ENCODE data around the gene RTL10.

Gene RTL10

DNA sequence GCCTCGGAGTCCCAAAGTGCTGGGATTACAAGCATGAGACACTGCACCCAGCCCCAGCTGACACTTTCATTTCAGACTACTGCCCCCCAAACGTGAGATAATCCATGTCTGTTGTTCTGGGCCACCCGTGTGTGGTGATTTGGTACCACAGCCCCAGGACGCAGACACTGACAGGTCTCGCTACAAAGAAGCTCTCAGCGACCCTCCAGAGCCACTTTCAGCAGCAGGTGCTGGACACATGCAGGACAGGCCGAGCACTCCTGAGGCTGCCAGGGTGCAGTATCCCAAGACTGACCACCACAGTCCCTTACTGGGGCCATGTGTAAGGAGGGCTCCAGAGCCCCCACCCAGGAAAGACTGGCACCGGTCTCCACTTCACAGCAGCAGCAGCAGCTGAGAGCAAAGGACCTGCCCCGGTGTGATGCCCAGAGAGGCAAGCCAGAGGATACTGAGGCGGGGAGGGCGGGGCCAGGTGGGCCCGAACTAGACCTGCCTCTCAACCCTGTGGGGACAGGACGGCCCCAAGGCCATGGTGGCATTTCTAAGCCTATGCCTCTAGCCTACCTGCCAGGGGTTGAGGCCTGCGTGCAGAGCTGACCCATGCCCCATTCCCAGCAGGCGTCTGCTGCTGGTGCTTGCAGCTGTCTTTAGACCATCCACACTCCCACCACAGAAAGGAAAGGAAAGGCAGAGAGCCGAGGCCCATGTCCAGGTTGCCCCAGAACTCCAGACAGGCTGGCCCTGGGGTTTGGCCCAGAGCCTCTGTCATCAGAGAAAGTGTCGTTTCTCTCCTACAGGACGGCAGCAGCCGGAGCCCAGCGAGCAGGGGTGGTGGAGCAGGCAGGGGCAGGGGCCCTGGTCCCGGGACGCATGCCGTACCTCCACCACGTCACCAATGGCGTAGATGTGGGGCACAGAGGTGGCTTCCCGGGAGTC, 28.0 kb upstream of the RTL10 start:
- Mint-ChIP-seq H3K27me3 (no peaks in the 10 kb centered on the region), H3K27ac (no peak overlapping the region), H3K4me3 (no peak overlapping the region), H3K9me3 (no peaks in the 10 kb centered on the region), H3K4me1 (ENCODE audit: low read depth) (peaks cover 23% of the 10 kb centered on the region), H3K36me3 (ENCODE audit: low read depth) (no peaks in the 10 kb centered on the region)

DNA sequence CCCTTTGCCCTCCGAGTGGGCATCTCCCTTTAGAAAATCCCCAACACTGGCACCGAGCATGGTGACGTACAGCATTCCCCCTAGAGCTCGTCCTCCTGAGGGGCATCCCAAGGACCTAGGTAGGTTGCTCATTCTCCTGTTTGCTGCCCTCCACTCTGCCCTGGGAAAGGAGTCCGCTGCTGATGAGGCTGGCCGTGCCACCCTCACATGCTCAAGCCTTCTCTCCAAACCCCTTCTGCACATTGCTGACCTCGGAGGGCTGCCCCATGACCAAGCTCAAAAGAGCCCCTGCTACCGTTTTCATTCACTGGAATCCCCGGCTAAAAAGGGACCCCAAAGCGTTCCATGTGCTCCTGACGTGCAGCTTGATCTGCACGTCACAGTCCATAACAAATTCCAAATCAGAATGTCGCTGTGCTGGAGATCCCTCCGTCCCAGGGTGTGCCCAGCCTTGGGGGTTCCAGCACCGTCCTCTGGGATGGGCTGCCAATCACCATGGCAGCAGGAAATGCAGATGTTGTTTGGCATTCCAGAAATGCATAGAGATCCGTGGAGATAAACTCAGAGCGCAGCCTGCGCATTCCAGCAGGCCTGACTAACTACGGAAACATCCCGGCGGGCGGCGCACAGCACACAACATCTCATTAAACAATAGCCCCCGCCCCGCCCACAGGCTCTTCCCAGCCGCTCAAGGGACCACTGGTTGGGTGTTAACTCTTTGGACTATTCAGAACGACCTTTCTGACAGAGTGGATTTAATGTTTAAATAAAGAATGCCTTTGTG, 26.3 kb upstream of the RTL10 start:
- Mint-ChIP-seq H3K4me1 (ENCODE audit: low read depth) (peaks cover 6% of the 10 kb centered on the region), H3K27me3 (no peaks in the 10 kb centered on the region), H3K4me3 (no peak overlapping the region), H3K36me3 (ENCODE audit: low read depth) (no peaks in the 10 kb centered on the region), H3K27ac (no peak overlapping the region), H3K9me3 (no peaks in the 10 kb centered on the region)

DNA sequence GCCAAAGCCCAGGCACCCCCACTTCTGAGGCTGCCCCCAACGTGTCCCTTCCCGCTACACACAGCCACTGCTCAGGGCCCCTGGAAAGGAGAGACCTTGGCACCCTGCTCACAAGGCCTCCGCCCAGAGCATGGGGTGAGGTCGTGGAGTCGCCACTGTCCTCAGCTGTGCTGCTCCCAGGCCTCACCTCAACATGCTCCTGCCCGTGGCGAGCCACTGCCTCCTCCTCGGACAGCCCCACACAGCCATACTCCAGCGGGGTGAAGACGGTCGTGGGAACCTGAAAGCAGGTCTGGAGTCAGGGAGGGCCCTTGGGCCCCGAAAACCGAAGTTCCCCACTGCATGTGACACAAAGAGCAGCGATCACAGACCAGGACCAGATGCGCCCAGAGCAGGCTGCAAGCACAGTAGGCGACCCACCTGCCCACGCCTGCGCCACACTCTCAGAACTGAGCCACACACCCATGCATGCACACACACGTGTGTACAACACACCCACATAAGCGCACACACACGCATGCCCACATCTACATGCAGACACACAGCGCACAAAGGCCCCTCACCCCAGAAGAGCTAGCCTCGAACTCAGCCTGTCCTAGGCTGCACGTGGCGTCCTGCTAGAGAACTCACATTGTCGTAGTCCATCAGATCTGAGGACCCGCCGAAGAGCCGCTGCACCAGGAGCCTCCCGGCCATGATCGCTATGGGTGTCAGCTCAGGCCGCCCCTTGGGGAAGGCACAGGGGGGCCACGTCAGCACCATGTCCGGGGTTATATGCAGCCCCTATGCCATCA, 25.5 kb upstream of the RTL10 start:
- no peaks in the 10 kb centered on the region for H3K9me3 Mint-ChIP-seq
- H3K4me1 Mint-ChIP-seq (ENCODE audit: low read depth), result no peaks in the 10 kb centered on the region
- H3K27me3 Mint-ChIP-seq, result no peaks in the 10 kb centered on the region
- H3K4me3 Mint-ChIP-seq, result no peak overlapping the region
- no peaks in the 10 kb centered on the region for H3K36me3 Mint-ChIP-seq (ENCODE audit: low read depth)
- H3K27ac Mint-ChIP-seq, result no peak overlapping the region

DNA sequence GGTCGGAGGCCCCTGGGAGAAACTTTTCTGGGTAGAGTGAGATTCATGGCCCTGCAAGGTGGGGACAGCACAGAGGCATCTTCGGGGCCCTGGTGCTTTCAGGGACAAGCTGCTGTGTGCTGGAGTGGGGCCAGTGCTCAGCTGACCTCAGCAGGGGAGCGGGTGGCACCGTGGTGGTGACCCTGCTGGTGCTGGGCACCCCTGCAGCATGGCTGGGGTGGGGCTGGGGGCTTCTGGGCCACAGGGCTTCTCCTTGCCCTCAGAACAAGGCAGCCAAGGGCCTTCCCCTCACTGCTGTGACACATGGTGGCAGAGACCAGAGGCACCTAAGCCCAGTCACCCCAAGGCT, 24.9 kb upstream of the RTL10 start:
- Mint-ChIP-seq H3K4me3 (no peak overlapping the region), H3K4me1 (ENCODE audit: low read depth) (no peaks in the 10 kb centered on the region), H3K27me3 (no peaks in the 10 kb centered on the region), H3K36me3 (ENCODE audit: low read depth) (no peaks in the 10 kb centered on the region), H3K27ac (no peak overlapping the region), H3K9me3 (no peaks in the 10 kb centered on the region)

DNA sequence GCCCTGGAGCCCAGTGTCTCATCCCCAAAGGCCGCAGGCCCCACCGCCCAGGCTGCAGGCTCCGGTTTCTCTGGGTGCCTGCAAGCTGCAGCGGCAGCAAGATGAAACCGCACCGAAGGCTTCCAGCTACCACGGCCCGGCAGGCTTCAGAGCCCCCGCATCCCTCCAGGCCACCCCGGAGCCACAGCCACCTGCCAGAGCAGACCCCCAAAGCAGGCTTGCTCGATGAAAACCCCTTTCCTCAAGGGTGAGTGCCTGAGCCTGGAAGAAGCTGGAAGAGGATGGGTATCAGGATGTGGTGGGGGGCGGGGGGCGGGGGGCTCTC, 24.5 kb upstream of the RTL10 start:
- Mint-ChIP-seq H3K9me3 (no peaks in the 10 kb centered on the region), H3K27ac (no peak overlapping the region), H3K4me1 (ENCODE audit: low read depth) (peaks cover 3% of the 10 kb centered on the region), H3K4me3 (no peak overlapping the region), H3K36me3 (ENCODE audit: low read depth) (no peaks in the 10 kb centered on the region), H3K27me3 (no peaks in the 10 kb centered on the region)

DNA sequence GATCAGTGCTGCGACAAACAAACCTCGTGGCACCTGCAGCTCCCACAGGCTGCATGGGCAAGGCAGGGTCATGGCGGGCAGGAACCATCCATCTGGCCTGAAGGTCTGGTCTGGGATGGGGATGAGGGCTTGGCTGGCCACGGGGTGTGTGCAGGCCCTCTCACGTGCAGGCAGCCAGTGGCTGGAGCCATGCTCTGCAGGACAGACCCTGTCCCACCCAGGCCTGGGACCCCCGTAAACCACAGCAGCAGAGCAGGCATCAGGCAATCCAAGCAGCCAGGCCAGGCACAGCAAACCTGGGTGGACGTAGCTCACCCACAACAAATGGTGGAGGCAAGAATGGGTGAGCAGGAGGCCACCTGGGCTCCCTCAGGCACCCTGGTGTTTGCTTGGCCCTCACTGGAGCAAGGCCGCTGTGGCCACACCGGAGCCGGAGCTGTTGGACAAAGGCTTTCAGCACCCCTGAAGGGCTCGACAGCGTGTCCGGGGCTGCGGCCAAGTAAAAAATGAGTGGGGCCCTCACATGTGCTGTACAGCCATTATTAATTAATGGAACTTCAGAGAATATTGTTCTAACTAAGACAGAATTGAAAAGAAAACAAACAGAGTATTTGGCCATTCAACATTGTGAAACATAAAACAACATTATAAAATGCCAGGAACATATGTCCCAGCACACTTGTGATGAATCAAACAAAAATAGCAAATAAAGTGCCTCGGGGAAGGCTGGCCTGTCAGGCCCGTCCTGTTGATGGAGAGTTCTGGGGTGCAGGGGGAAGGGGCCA, 24.0 kb upstream of the RTL10 start:
- H3K9me3 Mint-ChIP-seq, result no peaks in the 10 kb centered on the region
- peaks cover 8% of the 10 kb centered on the region for H3K4me1 Mint-ChIP-seq (ENCODE audit: low read depth)
- H3K4me3 Mint-ChIP-seq, result no peak overlapping the region
- H3K27me3 Mint-ChIP-seq, result no peaks in the 10 kb centered on the region
- no peak overlapping the region for H3K27ac Mint-ChIP-seq
- no peaks in the 10 kb centered on the region for H3K36me3 Mint-ChIP-seq (ENCODE audit: low read depth)

DNA sequence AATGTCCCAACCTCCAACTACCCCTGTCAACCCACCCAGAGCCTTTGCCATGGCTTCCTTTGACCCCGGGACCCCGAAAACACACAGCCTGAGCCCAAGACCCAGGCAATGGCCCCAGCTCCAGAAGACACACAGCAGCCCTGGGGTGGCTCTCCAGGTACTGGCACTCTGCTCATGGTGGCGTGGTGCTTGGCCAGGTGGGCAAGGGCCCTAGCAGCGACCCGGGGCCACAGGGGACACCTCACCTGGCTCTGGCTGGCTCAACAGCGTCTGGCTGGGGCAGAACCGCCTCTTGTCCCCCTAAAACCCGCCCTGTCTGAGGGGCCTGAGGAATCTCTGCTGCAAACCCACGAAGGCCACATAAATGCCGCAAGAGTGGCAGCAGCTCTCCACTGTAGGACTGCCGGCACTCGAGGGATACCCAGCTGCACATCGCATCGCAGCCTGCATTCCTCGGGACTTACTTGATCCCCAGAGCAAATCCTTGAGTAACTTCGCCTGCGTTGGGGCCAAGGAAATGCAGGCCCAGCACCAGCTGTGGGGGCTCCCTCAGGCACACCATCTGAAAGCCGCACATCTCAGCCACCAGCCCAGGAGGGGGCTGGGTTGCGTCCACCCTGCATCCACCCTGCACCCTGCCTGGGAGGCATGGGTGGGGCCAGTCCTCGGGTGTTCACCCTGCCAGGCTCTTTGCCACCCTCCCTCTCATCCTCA, 23.1 kb upstream of the RTL10 start:
- Mint-ChIP-seq H3K27ac (no peak overlapping the region), H3K9me3 (no peaks in the 10 kb centered on the region), H3K36me3 (ENCODE audit: low read depth) (no peaks in the 10 kb centered on the region), H3K4me1 (ENCODE audit: low read depth) (peaks cover 8% of the 10 kb centered on the region), H3K4me3 (no peak overlapping the region), H3K27me3 (no peaks in the 10 kb centered on the region)

DNA sequence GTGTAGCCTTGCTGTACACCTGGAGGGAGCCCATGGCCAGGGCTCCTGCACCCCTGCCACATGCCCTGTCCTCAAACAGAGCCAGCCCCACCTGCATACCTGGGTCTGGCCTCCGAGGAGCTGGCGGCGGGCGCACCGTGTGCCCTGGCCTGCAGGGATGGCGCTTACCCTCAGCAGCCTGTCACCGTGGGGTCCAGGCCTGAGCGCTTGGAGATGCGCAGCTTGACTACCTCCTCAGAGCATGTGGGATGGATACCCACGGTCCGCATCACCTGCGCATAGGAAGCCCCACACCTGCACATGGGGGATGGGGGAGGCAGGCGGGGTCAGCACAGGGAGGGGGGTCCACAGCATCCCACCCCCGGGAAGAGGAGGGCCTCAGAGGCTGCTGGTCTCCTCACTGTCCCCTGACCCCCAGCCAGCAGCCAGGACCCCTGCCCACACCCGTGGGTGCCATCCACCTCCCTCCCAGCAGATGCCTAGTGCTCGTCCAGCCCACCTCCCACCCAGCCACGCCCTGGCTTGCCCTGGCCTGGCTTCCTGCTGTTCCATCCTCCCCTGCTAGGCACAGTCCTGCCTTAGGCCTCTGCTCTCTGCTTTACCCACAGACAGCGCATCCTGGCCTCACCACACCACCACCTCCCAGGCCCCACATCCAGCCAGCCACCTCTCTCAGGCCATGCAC, 22.4 kb upstream of the RTL10 start:
- Mint-ChIP-seq H3K27ac (no peak overlapping the region), H3K27me3 (no peaks in the 10 kb centered on the region), H3K4me3 (no peak overlapping the region), H3K9me3 (no peaks in the 10 kb centered on the region), H3K36me3 (ENCODE audit: low read depth) (no peaks in the 10 kb centered on the region), H3K4me1 (ENCODE audit: low read depth) (peaks cover 8% of the 10 kb centered on the region)

DNA sequence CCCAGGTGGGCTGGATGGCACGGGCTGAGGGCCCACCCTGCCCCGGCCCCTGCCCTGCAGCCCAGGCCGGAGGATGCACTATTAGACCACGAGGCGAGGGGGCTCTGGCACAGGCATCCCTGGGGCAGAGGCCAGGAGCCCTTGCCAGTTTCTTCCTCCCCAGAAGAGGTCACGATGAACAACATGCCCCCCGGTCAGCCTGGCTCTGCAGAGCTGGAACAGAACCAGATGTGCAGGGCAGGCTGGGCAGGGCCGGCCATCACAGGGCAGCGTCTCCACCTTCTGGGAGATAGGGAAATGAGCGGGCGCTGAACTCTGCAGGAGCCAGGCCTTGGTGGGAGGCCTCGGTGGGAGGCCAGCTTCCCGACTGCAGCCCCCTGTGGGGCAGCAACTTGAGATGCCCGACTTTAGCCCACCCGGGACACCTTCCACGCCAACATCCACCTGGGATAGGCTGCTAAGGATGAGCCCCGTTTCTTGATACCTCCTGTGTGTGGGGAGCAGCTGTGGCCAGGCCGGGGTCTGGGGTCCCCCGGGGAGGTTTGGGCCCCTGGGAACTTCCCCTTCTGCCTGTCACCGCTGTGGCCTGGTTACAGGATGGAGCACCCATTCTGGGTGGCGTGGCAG, 21.8 kb upstream of the RTL10 start:
- H3K4me3 Mint-ChIP-seq, result no peak overlapping the region
- H3K9me3 Mint-ChIP-seq, result no peaks in the 10 kb centered on the region
- H3K27ac Mint-ChIP-seq, result no peak overlapping the region
- no peaks in the 10 kb centered on the region for H3K36me3 Mint-ChIP-seq (ENCODE audit: low read depth)
- H3K27me3 Mint-ChIP-seq, result no peaks in the 10 kb centered on the region
- H3K4me1 Mint-ChIP-seq (ENCODE audit: low read depth), result peaks cover 8% of the 10 kb centered on the region

DNA sequence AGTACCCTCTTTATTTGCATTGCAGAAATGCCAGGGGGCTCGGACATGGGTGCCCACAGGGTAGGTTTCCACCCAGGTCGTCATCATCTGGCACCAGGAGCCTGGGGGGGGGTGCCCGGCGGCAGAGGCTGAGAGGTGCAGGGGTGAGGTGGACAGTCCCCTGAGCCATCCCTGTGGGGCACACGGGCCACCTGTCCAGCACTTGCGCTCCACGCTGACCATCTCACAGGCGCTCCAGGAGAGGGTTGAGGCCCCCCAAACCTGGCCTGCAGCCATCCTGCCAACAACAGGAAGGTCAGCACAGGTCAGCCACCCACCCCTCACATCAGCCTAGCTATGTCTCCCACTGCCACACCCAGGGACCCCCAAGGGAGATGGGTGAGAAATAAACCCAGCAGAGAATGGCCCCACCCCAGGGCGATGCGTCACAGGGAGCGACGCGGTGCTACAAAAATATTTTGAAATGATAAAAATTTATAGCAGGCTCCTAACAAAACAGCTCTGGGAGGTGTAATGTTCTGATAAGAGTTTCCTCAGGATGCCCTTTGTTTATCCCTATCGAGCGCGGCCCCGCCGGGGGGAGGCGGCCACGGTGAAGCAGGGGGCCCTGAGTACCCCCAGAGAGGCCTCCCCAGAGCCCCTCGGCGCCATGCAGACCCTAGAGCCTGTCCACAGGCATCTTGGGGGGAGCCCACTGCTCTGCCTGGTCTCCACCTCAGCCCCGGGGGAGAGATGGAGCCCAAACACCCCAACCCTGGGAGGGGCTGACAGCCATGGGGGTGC, 21.0 kb upstream of the RTL10 start:
- Mint-ChIP-seq H3K4me1 (ENCODE audit: low read depth) (peaks cover 8% of the 10 kb centered on the region), H3K36me3 (ENCODE audit: low read depth) (no peaks in the 10 kb centered on the region), H3K27ac (no peak overlapping the region), H3K9me3 (no peaks in the 10 kb centered on the region), H3K4me3 (no peak overlapping the region), H3K27me3 (no peaks in the 10 kb centered on the region)

DNA sequence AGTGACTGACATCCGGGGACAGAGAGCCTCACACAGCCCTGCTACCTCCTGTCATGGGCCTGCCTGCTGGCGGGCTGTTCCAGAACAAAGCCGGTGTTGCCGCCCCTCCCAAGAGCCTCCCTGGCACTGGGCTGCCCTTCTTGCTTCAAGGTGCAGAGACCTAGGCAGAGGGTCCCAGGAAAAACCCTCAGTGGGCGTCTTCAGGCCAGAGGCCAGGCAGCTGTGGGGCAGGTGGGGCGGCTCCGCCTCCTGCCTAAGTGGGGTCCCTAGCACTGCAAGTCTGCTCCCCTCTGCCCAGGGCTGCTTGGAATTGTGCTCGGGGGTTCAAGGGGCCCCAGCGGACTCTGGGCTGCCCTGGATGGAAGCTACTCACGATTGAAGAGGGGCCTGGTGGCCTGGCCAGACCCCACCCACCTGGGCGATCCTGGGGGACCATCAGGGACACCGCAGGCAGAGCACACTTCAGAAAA, 20.4 kb upstream of the RTL10 start:
- H3K27me3 Mint-ChIP-seq, result no peaks in the 10 kb centered on the region
- H3K4me1 Mint-ChIP-seq (ENCODE audit: low read depth), result peaks cover 8% of the 10 kb centered on the region
- H3K4me3 Mint-ChIP-seq, result no peak overlapping the region
- no peaks in the 10 kb centered on the region for H3K9me3 Mint-ChIP-seq
- H3K36me3 Mint-ChIP-seq (ENCODE audit: low read depth), result no peaks in the 10 kb centered on the region
- H3K27ac Mint-ChIP-seq, result no peak overlapping the region

DNA sequence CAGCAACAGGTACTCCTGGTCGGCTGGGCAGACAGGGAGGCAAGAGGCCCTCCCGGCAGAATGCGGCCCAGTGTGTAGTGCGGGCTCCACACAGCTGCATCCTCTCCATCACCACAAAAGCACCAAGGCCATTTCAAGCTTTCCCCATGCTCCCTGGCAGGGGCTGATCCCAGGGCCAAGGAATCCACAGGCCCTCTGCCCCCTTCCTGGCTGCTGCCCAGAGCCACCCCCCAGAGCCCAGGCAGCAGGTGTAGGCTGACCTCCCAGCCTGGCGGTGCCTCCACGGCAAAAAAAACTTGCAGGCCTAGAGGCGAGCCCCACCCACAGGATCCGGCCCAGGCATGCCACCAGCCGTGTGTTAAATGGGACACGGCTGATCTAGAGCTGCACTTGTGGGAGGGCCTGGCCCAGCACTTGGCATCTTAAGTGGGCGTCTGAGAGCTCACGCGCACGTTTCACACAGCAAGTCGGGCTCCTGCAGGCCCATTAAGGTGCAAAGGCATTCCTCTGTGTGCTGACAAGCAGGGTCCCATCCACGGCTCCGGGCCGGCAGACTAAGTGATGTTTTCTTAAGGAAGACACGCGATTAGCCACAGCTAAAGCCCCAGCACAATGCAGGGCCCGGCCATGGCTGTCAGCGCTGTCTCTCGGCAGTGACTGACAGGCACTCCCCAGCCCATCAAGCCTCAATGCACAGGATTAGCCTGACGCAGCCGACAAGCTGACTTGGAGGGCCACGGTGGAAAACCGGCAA, 19.8 kb upstream of the RTL10 start:
- Mint-ChIP-seq H3K27me3 (no peaks in the 10 kb centered on the region), H3K9me3 (no peaks in the 10 kb centered on the region), H3K27ac (no peak overlapping the region), H3K36me3 (ENCODE audit: low read depth) (no peaks in the 10 kb centered on the region), H3K4me3 (no peak overlapping the region), H3K4me1 (ENCODE audit: low read depth) (peaks cover 8% of the 10 kb centered on the region)

Measured in stimulated activated naive CD8-positive, alpha-beta T cell treated with anti-CD3 and anti-CD28 coated beads, Interleukin-15, Interleukin-2, amounts not matched to agents 100 ng/mL and 50 ng/mL, for 24 hours (primary cell).